Kidney epithelial cell (primary cell): Measurements from ENCODE around the gene SMCO2. TPM values are rescaled to one million over a fixed set of nuclear protein-coding genes. Genes with fewer than 3 reads are reported as not detected.

ENCODE experiments used
- DNase-seq: peaks from one replicate; pipeline ENCODE4 v3.0.0-alpha.2; 2010; ENCODE audit warnings: low read depth
- H3K27me3 ChIP-seq: 2 replicates; pipeline ENCODE4 v1.6.0; 2011; ENCODE audit warnings: low read length; ENCODE audit not compliant: control insufficient read depth, insufficient read depth
- H3K36me3 ChIP-seq: 2 replicates; pipeline ENCODE4 v1.5.1; 2011; ENCODE audit warnings: low read length; ENCODE audit not compliant: control insufficient read depth, insufficient read depth
- H3K4me3 ChIP-seq: 2 replicates; pipeline ENCODE4 v1.5.1; 2011; ENCODE audit warnings: low read depth, mild to moderate bottlenecking, control low read depth, low read length
- CTCF ChIP-seq: IDR thresholded peaks from 2 replicates; pipeline ENCODE4 v1.5.1; 2011; ENCODE audit warnings: mild to moderate bottlenecking, moderate library complexity, low read length, control low read depth, inconsistent platforms; ENCODE audit not compliant: insufficient read depth, poor library complexity, severe bottlenecking
- total RNA-seq: library from RNA; depleted of rRNA; stranded (reverse); fragments of >200 nt; gene quantifications from 2 replicates; pipeline ENCODE4 v1.2.3, GENCODE V29; 2015

The SMCO2 gene
- total RNA-seq, 1 donor from 2014 or later: 0.58 TPM

GRCh38 chr12:27424631-27425230, 21.8 kb upstream of the SMCO2 start:
- Histone ChIP-seq H3K4me3 (no peak overlapping the region), H3K36me3 (no peaks in the 10 kb centered on the region), H3K27me3 (no peaks in the 10 kb centered on the region)
- peak; percentile 34 for DNase-seq
- TF ChIP-seq CTCF: peak; percentile 56

- Histone ChIP-seq H3K27me3 (no peaks in the 10 kb centered on the region), H3K4me3 (no peak overlapping the region), H3K36me3 (no peaks in the 10 kb centered on the region)
- TF ChIP-seq CTCF: no peak
- DNase-seq: no peak
These were observed 21.2 kb upstream of the SMCO2 start for GRCh38 chr12:27425306-27425705.

GRCh38 chr12:27426743-27427487, 19.6 kb upstream of the SMCO2 start:
- no peak for TF ChIP-seq CTCF
- H3K4me3 ChIP-seq: no peak overlapping the region
- DNase-seq: no peak
- no peaks in the 10 kb centered on the region for H3K36me3 ChIP-seq
- H3K27me3 ChIP-seq: no peaks in the 10 kb centered on the region

- DNase-seq: no peak
- Histone ChIP-seq H3K4me3 (no peak overlapping the region), H3K27me3 (no peaks in the 10 kb centered on the region), H3K36me3 (no peaks in the 10 kb centered on the region)
- TF ChIP-seq CTCF: no peak
These were observed 18.7 kb upstream of the SMCO2 start for GRCh38 chr12:27427824-27428223.

- Histone ChIP-seq H3K4me3 (no peak overlapping the region), H3K36me3 (no peaks in the 10 kb centered on the region), H3K27me3 (no peaks in the 10 kb centered on the region)
- no peak for DNase-seq
- no peak for TF ChIP-seq CTCF
These were observed 18.1 kb upstream of the SMCO2 start for GRCh38 chr12:27428466-27428865.
